ENCODE measurements around the gene PRKAR1A.

PRKAR1A gene

DNA sequence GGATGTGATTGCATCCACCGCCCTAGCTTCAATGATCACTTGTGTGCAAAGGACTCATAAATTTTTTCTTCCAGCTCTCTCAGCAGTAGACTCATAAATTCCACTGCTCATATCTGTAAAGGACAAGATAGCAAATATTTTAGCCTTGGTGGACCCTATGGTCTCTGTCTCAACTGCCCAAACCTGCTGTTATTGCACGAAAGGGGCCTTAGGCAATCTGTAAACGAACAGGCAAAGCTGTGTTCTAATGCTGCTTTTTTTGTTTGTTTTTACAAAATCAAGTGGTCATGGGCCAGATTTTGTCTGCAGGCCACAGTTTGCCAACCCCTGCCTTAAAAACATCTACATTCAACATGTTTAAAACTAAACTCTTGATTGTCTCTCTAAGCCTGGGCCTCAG is 54.8 kb downstream of the PRKAR1A start:
- TF ChIP-seq, protein P1, sequence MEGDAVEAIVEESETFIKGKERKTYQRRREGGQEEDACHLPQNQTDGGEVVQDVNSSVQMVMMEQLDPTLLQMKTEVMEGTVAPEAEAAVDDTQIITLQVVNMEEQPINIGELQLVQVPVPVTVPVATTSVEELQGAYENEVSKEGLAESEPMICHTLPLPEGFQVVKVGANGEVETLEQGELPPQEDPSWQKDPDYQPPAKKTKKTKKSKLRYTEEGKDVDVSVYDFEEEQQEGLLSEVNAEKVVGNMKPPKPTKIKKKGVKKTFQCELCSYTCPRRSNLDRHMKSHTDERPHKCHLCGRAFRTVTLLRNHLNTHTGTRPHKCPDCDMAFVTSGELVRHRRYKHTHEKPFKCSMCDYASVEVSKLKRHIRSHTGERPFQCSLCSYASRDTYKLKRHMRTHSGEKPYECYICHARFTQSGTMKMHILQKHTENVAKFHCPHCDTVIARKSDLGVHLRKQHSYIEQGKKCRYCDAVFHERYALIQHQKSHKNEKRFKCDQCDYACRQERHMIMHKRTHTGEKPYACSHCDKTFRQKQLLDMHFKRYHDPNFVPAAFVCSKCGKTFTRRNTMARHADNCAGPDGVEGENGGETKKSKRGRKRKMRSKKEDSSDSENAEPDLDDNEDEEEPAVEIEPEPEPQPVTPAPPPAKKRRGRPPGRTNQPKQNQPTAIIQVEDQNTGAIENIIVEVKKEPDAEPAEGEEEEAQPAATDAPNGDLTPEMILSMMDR (IDR thresholded peaks at IDR 0.05; ENCODE audit: insufficient read depth, low read length, poor library complexity, severe bottlenecking) = no peak
- H3K27me3 ChIP-seq (replicated peaks; ENCODE audit: control insufficient read depth, insufficient read depth, low read length) = no peaks in the 10 kb centered on the region; the same call in 1 of the 2 replicates
- no peaks in the 10 kb centered on the region for H3K36me3 ChIP-seq (ENCODE audit: control insufficient read depth, insufficient read depth, low read length)
- no peak for DNase-seq (ENCODE audit: extremely low read depth, insufficient read length)
- H3K4me3 ChIP-seq (replicated peaks; ENCODE audit: low read depth, low read length) = no peak overlapping the region

DNA sequence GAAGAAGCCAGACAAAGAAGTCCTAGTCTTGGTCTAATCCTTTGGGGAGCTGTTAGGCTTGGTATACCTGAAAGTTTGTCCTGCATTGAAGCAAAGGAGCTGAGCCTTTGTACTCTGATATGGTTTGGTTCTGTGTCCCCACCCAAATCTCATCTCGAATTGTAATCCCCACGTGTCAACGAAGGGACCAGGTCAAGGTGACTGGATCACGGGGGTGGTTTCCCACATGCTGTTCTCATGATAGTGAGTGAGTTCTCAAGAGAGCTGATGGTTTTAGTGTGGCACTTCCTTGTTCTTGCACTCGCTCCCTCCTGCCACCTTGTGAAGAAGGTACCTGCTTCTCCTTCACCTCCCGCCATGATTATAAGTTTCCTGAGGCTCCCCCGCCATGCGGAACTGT is 55.4 kb downstream of the PRKAR1A start:
- H3K27me3 ChIP-seq (replicated peaks; ENCODE audit: control insufficient read depth, insufficient read depth, low read length) = no peaks in the 10 kb centered on the region; the same call in 1 of the 2 replicates
- H3K4me3 ChIP-seq (replicated peaks; ENCODE audit: low read depth, low read length) = no peak overlapping the region
- TF ChIP-seq, protein P1 (IDR thresholded peaks at IDR 0.05; ENCODE audit: insufficient read depth, low read length, poor library complexity, severe bottlenecking) = no peak
- no peaks in the 10 kb centered on the region for H3K36me3 ChIP-seq (ENCODE audit: control insufficient read depth, insufficient read depth, low read length)
- DNase-seq (ENCODE audit: extremely low read depth, insufficient read length) = no peak

DNA sequence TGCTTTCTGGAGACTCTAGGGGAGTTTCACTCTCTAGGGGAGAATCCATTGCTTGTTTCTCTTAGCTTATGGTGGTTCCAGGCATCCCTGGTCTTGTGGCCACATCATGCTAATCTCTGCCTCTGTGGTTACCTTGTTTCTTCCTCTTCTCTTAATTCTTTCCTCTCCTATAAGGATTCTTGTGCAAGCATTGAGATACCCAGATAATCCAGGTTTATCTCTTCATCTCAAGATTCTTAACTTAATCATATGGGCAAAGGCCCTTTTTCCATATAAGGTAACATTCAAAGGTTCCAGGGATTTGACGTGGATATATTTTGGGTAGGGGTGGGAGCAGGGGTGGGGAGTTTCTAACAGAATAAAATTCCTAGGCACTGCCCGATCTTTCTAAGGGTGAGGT is 56.4 kb downstream of the PRKAR1A start:
- TF ChIP-seq, protein P1 (IDR thresholded peaks at IDR 0.05; ENCODE audit: insufficient read depth, low read length, poor library complexity, severe bottlenecking) = no peak
- Histone ChIP-seq H3K4me3 (replicated peaks; ENCODE audit: low read depth, low read length) (no peak overlapping the region), H3K27me3 (replicated peaks; ENCODE audit: control insufficient read depth, insufficient read depth, low read length) (no peaks in the 10 kb centered on the region; the same call in 1 of the 2 replicates), H3K36me3 (ENCODE audit: control insufficient read depth, insufficient read depth, low read length) (no peaks in the 10 kb centered on the region)
- DNase-seq (ENCODE audit: extremely low read depth, insufficient read length) = no peak

DNA sequence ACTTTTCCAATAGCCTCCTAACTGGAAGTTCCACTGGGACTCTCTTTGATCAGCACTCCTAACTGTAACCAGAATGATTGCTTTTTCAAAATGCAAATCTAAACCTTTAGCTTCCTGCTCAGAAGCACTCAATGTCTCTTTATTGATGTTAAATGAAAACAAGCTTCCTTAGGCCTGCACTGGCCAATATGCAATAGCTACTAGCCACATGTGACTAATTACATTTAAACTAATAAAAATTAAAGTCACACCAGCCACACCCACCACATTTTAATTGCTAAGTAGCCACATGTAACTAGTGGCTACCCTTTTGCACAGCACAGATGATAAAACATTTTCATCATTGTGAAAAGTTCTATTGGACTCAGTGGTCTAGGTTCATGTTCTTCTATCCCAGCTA is 57.1 kb downstream of the PRKAR1A start:
- Histone ChIP-seq H3K27me3 (replicated peaks; ENCODE audit: control insufficient read depth, insufficient read depth, low read length) (no peaks in the 10 kb centered on the region; the same call in 1 of the 2 replicates), H3K4me3 (replicated peaks; ENCODE audit: low read depth, low read length) (no peak overlapping the region), H3K36me3 (ENCODE audit: control insufficient read depth, insufficient read depth, low read length) (no peaks in the 10 kb centered on the region)
- TF ChIP-seq, protein P1 (IDR thresholded peaks at IDR 0.05; ENCODE audit: insufficient read depth, low read length, poor library complexity, severe bottlenecking) = no peak
- DNase-seq (ENCODE audit: extremely low read depth, insufficient read length) = no peak

DNA sequence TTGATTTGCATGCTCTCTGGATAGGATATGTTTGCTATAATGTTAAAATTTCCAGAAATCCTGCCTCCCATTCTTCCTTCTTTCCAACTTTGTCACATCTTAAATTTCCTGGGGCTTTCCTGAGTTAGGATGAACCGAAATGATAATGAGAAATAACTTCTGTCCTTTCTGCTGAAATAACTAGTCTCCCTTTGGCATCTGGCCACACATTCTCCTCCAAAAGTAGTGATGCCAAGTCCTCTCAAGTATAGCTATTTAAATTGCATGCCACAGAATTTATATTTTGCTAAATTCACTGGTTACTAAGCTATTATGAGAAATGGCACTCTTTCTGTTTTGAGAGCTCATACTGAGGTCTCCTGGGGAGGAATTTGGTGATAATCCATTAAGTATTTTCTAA is 58.3 kb downstream of the PRKAR1A start:
- DNase-seq (ENCODE audit: extremely low read depth, insufficient read length) = no peak
- TF ChIP-seq, protein P1 (IDR thresholded peaks at IDR 0.05; ENCODE audit: insufficient read depth, low read length, poor library complexity, severe bottlenecking) = no peak
- Histone ChIP-seq H3K27me3 (replicated peaks; ENCODE audit: control insufficient read depth, insufficient read depth, low read length) (no peaks in the 10 kb centered on the region; the same call in 1 of the 2 replicates), H3K36me3 (ENCODE audit: control insufficient read depth, insufficient read depth, low read length) (no peaks in the 10 kb centered on the region), H3K4me3 (replicated peaks; ENCODE audit: low read depth, low read length) (no peak overlapping the region)
